Endothelial cell of umbilical vein (primary cell): ENCODE results near the gene RASGRF1.

ENCODE experiments used
- EZH2 ChIP-seq: IDR thresholded peaks from 2 replicates; pipeline ENCODE4 v1.6.1; 2012; ENCODE audit warnings: borderline replicate concordance, low read depth, mild to moderate bottlenecking, moderate library complexity, low read length, inconsistent platforms; ENCODE audit not compliant: severe bottlenecking
- JUN ChIP-seq: IDR thresholded peaks from 2 replicates; pipeline ENCODE4 v1.6.1; 2011; ENCODE audit warnings: borderline replicate concordance, low read depth; ENCODE audit not compliant: insufficient read length, insufficient read depth
- MYC ChIP-seq: IDR thresholded peaks from one replicate; pipeline ENCODE4 v1.6.1; 2011; ENCODE audit warnings: mild to moderate bottlenecking, low read depth, low read length
- POLR2A ChIP-seq: IDR thresholded peaks from 2 replicates; pipeline ENCODE4 v1.6.1; 2012; ENCODE audit warnings: low read depth, mild to moderate bottlenecking, control low read depth, low read length
- POLR2AphosphoS5 ChIP-seq: IDR thresholded peaks from 2 replicates; pipeline ENCODE4 v1.6.1; 2012; ENCODE audit warnings: low read depth, mild to moderate bottlenecking, control low read depth, low read length, moderate library complexity; ENCODE audit not compliant: insufficient read depth
- TF ChIP-seq, protein P1 (sequence below), 2 donors: IDR thresholded peaks; 1 replicate in 1 of 2; 2 replicates in 1 of 2; pipeline ENCODE4 v1.5.1; 2011; ENCODE audit warnings: low read length in 2 of 2, mild to moderate bottlenecking in 2 of 2, moderate library complexity in 2 of 2, control low read depth in 1 of 2, inconsistent platforms in 1 of 2, low read depth in 1 of 2; ENCODE audit not compliant: insufficient read depth in 1 of 2; ENCODE audit errors: extremely low read depth in 1 of 2
- TF ChIP-seq, protein P2 (sequence below): IDR thresholded peaks from 2 replicates; pipeline ENCODE4 v1.6.1; 2011; ENCODE audit not compliant: insufficient read depth, insufficient read length

DNA sequence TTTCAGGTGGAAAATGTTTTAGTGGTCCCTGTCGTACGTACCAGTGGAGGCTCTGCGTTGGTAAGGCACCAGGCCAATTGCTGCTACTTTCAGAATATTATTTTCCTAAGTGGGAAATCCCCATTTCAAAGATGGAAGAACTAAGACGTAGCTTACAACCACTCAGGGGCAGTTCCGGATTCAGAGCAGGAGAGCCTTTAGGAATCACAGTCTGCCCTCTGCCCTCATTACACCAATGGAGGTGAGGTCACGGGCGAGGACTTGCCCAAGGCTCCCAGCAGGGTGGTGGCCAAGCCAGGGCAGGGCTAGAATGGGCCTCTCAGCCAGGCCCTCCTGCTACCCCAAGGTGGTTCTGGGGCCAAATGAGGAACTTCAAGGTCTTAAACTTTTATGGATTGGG, 72.6 kb downstream of the RASGRF1 start:
- no peak for TF ChIP-seq POLR2A
- TF ChIP-seq JUN = no peak
- no peak for TF ChIP-seq MYC
- TF ChIP-seq, protein P1, sequence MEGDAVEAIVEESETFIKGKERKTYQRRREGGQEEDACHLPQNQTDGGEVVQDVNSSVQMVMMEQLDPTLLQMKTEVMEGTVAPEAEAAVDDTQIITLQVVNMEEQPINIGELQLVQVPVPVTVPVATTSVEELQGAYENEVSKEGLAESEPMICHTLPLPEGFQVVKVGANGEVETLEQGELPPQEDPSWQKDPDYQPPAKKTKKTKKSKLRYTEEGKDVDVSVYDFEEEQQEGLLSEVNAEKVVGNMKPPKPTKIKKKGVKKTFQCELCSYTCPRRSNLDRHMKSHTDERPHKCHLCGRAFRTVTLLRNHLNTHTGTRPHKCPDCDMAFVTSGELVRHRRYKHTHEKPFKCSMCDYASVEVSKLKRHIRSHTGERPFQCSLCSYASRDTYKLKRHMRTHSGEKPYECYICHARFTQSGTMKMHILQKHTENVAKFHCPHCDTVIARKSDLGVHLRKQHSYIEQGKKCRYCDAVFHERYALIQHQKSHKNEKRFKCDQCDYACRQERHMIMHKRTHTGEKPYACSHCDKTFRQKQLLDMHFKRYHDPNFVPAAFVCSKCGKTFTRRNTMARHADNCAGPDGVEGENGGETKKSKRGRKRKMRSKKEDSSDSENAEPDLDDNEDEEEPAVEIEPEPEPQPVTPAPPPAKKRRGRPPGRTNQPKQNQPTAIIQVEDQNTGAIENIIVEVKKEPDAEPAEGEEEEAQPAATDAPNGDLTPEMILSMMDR (IDR thresholded peaks at IDR 0.05; ENCODE audit: extremely low read depth in 1 of 2, insufficient read depth in 1 of 2, low read depth in 1 of 2, low read length in 2 of 2) = no peak
- TF ChIP-seq POLR2AphosphoS5 = no peak
- TF ChIP-seq EZH2 = no peak
- TF ChIP-seq, protein P2, sequence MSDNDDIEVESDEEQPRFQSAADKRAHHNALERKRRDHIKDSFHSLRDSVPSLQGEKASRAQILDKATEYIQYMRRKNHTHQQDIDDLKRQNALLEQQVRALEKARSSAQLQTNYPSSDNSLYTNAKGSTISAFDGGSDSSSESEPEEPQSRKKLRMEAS = no peak
